Cardiac septum (tissue), 1 donor: ENCODE results near the gene OR2B2. TPM values are rescaled to one million over a fixed set of nuclear protein-coding genes. Genes with fewer than 3 reads are reported as not detected.

ENCODE experiments used
- total RNA-seq: library from RNA; stranded (reverse); fragmentation: NEBNext Ultra II Directional; extraction: Animal tissue kit (Norgen Biotek cat#: 25700); gene quantifications from one replicate; pipeline ENCODE4 v1.2.1, GENCODE V29; 2021
- donor health status: DM: no; HTN: no; CAD: no.

The OR2B2 gene
- total RNA-seq, 1 donor from 2014 or later, result not detected

Other genes starting within 250 kb of the OR2B2 start
- not detected for gene OR2B6, start 44.8 kb upstream of the OR2B2 start, total RNA-seq
- 0.13 TPM for gene ZNF165, start 168.2 kb upstream of the OR2B2 start, total RNA-seq
- 1.9 TPM for gene ZSCAN16, start 212.2 kb upstream of the OR2B2 start, total RNA-seq
- gene ZKSCAN8, start 229.5 kb upstream of the OR2B2 start, total RNA-seq, result 15.7 TPM